SH-SY5Y (cell line): ENCODE measurements around the gene PRSS12.

ENCODE experiments used
- GATA2 ChIP-seq: IDR thresholded peaks from 2 replicates; pipeline ENCODE4 v1.6.1; 2011; ENCODE audit warnings: mild to moderate bottlenecking, low read depth, low read length
- GATA3 ChIP-seq: IDR thresholded peaks from 2 replicates; pipeline ENCODE4 v1.6.1; 2011; ENCODE audit warnings: low read depth, mild to moderate bottlenecking, low read length, moderate library complexity

DNA sequence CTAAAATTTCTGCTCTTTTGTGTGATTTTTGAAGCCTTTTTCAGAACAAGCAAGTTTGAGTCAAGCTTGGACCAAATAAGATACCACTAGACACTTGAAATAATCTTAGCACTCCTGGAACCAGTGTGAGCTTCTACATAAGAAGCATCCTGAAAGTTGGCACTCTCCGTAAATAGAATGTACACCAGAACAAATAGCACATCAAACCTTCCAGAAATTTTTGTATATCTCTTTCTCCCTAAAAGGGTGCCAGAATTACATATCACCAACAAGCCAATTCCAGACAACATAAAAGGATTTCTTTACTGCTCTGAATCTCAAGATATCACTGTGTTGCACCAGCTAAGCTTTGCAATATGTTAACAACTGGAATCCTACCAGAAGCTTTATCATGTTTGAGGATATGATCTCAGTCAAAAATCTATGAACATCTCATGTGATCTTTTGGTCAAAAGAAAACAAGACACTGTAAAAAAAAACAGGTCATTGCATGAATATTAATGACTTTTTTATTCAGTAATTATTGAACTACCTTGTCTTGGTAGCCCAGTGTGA lies 117.2 kb downstream of the PRSS12 start:
- TF ChIP-seq GATA2 = no peak
- TF ChIP-seq GATA3 = no peak
